GM18867 (cell line): Measurements from ENCODE around the gene OSBPL2.

Source experiments
- ATAC-seq: cut with Tn5 transposase; IDR thresholded peaks from one replicate; pipeline ENCODE4 v1.9.1; 2021; ENCODE audit warnings: mild to moderate bottlenecking, moderate library complexity; ENCODE audit not compliant: unreplicated experiment

OSBPL2 gene

DNA sequence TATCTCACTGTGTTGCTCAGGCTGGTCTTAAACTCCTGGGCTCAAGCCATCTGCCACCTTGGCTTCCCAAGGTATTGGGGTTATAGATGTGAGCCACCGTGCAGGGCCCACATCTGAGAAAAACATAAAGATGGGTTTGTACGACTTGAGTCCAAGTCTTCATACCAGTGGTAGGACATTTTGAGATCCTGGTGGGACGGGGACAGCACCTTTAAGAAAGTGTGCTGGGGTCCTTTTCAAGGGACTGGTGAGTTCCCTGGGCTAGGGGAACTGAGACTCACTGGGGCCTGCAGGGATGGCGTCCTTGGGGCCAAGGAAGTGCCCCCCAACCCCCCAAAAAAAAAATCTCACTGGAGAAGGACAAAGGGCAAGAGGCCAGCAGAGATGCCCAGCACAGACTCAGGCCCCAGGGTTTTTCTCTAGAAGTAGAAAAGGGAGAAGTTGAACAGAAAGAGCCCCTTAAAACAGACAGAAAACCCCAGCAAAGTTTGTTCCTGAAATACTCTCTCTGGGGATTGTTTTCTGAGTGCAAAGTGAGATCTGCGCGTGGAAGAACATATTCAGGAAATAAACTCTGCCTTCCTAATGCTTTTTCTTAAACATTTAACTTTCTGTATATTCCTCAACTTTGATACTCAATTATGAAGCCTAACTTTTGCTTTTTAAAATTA is 10.7 kb downstream of the OSBPL2 start:
- no peak for ATAC-seq

DNA sequence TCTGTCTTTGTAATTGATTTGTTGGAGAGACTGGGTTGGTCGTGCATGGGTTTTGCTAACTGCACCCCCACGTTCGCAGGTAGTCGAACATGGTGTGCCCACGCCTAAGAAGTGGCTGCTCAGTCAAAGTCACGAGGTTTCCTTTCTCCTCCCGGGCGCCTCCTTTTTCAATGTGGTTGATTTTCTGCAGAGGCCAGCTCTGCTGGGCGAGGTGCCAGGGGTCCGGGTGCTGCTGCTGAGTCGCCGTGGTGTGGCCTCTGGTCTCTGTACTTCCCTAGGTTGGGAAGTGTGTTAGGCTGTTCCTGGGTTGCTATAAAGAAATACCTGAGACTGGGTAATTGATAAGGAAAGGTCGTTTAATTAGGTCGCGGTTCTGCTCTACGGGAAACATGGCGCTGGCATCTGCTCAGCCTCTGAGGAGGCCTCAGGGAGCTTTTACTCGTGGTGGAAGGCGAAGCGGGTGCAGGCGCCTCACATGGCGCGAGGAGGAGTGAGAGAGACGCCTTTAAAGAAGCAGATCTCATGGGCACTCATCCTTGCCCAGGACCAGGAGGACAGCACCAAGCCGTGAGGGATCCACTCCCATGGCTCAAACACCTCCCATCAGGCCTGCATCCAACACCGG is 14.1 kb downstream of the OSBPL2 start:
- no peak for ATAC-seq

DNA sequence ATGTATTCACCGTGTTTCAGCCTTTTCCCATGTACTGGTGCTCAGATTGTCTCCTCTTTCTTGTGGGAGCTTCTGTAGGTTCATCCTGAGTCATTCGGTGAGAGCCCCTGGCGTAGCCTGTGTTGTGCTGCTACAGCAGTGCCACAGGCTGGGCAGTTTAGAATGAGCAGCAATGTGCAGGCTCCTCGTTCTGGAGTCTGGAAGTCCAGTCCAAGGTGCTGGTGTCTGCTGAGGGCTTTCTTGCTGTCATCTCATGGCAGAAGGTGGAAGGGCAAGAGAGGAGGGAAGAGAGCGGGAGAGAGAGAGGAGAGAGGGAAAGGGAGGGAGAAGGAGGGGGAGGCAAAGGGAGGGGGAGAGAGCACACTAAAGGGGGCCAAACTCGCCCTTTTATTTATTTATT is 15.1 kb downstream of the OSBPL2 start:
- no peak for ATAC-seq

DNA sequence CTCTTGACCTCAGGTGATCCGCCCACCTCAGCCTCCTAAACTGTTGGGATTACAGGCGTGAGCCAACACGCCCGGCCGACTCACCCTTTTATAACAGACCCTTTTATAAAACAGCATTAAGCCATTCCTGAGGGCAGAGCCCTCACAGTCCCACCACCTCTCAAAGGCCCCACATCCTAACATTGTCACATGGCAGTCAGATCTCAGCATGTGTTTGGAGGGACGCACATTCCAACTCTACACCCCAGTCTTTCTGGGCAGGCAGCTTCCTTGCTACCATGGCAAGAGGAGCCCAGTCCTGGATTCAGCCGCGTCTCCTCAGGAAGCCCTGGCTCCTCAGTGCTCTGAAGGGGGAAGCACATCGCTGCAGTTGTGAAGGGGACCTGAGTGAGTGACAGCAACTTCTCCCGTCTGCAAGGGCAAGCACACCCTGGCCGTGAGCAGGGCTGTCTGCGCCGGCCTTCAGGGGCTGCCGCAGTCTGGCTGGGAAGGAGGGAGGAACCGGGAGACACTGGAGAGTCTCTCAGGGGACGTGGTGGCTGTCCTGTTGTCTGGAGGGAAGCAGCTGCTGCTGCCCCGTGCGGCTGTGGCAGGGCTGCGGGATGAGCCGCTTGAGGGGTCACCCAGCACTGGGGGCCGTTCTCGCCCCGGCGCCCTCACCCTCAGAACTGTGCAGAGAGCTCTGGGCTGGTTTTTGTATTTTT is 15.9 kb downstream of the OSBPL2 start:
- ATAC-seq, result no peak

DNA sequence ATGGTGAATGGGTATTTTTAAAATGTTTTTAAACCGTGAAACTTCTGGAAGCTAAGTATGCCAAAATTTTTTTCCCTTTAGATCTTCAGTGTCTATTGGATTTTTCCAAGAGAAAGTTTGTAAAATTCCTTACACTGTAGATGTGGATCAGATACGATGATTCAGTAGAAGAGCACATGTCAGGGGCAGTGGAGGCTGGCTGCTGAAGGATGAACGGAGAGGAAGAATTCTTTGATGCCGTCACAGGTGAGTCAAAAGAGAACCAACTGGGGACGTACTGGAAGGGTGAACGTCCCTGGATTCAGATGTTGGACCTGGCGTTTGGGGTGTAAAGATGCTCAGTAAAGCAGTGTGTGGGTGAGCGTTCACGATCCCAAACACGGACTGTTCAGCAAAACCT is 17.7 kb downstream of the OSBPL2 start:
- ATAC-seq, result no peak

DNA sequence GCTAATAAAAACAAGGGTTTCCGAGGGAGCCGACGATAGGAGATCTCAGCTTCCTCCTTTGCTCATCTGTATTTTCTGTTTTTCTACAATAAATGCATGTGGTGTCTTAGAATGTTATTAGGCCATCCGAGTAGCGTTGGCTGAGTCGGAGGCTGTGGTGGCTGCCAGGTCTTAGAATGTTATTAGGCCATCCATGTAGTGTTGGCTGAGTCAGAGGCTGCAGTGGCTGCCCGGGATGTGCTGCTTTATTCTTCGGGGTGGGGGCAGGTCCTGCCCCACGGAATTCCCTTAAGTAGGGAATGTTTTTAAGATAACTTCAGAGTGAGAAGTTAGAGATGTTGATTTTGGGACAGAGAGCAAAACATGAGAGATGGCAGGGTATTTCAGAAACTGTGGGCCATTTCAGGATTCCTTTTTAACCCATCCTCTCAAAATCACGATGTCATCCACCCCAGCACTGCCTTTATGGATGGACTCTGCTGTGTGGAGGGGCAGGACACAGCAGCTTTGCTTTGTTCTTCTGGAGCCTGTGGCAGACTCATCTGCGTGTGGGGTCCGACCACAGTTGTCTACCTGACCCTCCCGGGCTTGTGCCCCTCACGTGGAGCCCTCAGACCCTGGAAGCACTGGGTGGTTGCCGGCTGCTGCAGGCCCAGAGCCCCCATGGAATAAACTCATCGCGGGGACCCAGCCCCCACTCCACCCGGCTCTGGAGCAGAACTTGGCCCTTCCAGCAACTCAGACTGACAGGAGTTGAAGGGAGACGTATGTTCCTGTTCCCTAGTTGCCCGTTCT is 20.4 kb downstream of the OSBPL2 start:
- ATAC-seq, result no peak

DNA sequence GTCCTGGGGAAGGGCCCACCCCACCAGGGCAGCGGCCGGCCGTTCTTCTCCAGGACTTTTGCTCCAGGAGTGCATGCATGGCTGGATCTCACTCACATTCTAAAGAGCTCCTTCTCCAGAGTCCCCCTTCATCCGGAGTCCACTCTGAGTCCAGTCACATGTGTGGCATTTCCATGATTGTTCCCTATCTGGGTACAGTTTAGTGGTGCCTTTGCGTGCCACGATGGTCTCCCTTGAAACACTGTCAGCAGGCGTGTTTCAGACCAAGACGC is 20.9 kb downstream of the OSBPL2 start:
- no peak for ATAC-seq

DNA sequence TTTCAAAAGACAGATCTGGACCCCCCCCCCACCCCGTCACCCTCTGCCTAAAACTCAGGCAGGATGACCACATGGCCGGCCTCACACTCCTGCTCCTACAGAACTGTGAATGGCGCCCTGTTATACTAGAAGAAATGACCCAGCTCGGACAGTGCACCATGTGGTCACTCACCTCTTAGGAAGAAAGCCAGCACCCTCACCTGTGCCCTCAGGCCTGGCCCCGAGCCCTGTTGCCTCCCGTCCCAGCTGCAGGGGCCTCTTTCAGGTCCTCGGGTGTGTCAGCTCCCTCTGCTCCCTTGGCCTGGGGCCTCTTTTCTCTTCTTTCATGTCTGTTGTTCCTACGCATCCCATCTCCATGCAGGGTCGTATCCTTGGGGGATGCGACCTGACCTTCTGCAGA is 23.7 kb downstream of the OSBPL2 start:
- no peak for ATAC-seq

DNA sequence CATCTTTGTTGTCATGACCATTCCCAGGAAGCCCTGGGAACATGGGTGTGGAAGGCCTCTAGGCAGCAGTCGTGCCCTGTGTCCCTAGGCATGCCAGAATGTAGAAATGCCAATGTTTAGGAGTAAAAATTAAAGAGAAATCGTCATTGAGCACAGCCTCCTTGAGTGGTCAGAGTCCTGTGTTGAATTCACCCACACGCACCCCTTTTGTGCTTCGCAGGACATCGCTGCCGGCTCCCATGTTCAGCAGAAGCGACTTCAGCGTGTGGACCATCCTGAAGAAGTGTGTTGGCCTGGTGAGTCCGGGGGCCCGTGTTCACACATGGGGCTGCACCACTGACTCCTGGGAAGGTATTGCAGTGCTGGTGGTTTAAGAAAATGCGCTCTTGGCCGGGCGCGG is 25.1 kb downstream of the OSBPL2 start:
- no peak for ATAC-seq

DNA sequence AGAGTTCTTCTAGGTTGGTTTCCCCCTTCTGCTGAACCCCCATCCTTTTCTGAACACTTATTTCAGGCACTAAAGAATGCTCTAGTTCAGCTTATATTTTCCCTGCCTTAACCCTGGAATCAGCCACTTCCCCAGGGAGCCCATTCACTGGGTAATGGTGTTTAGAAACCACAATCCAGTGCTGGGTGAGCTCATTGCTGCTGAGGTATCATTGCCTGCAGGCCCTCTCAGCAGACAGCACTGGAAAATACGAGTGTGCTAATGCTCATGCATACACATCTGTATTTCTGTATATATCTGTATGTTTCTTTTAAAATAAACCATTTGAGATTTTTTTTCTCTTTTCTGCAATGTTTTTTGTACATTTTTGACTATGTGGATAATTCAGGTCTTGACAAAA is 27.0 kb downstream of the OSBPL2 start:
- no peak for ATAC-seq

DNA sequence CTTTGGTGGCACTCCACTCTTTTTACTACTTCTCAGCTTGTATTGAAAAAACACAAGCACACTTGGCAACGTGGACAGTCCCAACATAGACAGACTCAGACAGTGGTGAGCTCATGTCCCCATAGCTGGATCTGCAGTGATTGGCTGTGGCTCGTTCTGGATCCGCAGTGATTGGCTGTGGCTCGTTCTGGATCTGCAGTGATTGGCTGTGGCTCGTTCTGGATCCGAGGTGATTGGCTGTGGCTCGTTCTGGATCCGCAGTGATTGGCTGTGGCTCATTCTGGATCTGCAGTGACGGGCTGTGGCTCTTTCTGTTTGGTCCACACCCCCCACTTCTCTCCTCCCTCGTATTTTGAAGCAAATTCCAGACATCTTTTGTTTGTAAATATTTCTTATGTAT is 28.0 kb downstream of the OSBPL2 start:
- ATAC-seq, result no peak

DNA sequence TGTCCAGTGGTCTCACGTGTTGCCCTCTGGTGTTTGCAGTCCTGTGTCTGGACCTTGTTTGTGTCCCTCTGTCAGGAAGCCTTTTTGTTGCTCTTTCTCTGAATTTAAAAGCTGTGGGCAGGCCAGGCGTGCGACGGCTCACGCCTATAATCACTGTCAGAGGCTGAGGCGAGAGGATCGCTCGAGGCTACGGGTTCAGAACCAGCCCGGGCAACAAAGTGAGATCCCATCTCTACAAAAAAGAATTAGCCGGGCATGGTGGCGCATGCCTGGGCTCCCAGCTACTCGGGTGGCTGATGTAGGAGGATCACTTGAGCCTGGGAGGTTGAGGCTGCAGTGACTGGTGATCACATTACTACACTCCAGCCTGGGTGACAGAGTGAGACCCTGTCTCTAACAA is 28.5 kb downstream of the OSBPL2 start:
- ATAC-seq, result no peak

DNA sequence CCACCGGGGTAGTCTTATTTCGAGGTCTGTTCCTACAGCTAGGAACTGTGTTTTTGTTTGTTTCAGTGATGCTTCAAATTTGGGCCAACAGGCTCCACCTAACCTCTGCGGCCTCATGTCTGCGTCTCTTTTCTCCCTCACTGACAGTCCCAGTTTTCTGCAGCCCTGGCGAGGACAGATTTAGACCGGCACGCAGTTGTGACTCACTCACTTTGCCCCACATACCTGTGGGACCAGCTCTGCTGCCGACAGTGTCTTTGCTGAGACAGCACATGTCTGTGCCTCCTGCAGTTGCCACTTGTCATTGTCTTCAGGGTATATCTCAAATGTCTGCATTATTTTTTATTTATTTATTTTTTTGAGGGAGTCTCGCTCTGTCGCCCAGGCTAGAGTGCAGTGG is 29.2 kb downstream of the OSBPL2 start:
- no peak for ATAC-seq

DNA sequence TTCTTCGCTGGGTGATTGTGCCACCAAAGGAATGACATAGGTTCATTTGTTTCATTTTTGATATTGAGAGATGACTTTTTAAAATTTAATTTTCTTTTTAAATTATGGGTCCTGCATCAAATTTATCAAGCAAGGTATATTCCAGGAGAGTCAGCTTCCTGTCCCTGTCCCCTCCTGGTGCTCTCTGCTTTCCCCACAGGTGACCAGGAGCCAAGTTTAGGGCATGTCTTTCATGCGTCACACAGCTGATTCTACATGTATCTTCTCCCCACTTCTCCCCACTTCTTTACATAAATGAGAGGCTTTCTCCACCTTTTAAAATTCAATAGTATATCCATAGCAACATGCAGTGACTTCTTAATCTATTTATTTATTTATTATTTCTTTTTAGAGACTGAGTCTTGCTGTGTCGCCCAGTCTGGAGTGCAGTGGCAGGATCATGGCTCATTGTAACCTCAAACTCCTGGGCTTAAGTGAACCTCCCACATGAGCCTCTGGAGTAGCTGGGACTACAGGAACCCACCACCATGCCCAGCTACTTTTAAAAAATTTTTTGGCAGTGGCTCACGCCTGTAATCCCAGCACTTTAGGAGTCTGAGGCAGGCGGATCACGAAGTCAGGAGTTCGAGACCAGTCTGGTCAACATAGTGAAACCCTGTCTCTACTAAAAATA is 30.0 kb downstream of the OSBPL2 start:
- no peak for ATAC-seq

DNA sequence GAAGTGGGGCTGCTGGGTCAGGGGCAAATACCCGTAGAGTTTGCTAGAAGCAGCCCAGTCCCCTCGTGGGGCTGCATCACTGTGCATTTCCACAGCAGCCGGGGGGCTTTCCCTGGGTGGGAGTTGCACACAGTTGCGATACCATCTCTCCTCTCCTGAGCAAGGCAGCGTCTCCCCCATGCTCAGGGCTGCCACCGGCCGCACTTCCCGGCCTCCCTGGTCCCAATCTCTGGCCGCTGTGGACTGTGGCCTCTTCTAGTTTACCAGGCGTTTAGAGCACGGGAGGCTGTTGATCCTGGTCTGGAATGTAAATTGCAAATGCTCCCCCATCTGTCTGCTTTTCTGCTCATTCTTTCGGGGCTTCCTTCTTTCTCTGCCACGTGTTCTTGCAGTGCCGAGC is 31.1 kb downstream of the OSBPL2 start:
- ATAC-seq, result no peak

DNA sequence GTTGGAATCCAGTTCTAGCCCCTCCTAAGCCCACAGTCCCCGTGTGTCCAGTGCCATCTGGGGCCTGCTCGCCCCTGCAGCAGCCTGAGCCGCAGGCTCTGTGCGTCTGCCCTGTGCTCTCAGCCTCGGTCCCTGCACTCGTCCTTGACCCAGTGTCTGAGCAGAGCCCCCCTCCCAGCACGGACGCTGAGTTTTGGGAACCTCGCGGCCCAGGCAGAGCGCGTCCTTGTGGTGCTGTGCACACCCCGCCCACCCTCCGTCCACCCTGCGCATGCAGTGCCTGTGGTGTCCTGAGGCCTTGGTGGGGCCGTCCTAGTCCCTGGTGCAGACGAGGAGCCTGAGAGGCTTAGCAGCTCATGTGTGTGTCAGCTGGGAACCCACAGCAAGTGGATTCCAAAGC is 31.6 kb downstream of the OSBPL2 start:
- ATAC-seq, result no peak

DNA sequence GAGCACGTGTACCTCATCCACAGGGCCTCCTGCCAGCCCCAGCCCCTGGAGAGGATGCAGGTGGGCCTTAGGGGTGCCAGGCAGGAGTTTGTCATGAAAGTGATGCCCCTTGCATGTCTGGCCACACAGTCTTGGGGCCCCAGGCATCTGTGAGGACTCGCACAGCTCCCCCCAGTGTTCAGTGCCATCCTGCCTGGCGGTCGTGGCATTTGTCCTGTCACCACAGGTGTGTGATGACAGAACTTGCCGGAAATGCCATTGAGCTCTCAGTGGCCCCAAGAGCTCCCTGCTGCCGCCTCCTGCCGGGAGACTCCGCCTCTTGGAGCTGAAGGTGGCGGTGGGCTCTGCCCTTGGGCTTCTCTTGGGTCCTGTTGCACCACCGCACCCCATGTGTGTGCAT is 33.9 kb downstream of the OSBPL2 start:
- ATAC-seq, result no peak

DNA sequence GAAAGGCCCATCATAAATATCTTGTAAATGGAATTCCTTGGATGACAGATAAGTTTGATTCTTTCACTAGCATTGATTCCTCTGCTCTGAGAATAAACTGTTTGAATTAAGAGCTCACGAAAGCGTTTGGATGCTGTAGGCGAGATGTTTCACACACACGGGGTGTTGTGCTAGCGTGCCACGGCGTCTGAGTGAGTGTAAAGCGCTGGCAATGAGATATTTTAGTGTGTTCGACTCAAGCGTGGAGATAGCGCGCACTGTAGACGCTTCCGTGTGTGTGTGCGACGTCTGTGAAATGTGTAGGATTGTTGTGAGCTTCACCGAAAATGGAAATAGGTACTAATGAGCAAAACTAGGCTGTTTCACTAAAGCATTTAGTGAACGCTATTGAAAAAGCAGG is 35.1 kb downstream of the OSBPL2 start:
- ATAC-seq, result no peak

DNA sequence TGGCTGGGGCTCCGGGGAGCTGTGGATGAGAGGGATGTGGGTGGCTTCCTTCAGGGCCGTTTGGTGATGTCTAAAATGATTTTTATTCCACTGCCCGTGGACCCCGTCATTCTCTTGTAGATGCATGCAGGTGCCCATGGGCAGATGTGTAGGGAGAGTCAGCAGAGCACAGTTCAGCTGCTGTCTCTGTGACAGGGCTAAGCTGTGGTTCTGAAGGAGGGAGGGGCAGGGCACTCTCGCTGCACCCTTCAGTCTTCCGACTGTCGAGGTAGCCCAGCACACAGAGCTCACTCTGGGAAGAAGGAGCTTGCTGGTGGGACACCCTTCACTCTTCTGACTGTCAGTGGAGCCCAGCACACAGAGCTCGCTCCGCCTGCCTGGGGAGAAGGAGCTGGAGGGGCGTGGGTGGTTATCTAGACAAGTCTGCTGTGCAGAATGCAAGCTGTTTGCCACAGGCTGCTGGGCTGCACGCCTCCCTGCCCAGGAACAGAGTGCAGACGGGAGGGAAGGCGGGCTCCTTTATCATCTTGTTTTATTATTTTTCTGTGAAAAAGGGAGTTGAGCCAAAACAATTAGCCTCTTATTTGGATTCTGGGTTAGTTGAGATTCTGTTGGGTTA is 36.1 kb downstream of the OSBPL2 start:
- ATAC-seq, result no peak

DNA sequence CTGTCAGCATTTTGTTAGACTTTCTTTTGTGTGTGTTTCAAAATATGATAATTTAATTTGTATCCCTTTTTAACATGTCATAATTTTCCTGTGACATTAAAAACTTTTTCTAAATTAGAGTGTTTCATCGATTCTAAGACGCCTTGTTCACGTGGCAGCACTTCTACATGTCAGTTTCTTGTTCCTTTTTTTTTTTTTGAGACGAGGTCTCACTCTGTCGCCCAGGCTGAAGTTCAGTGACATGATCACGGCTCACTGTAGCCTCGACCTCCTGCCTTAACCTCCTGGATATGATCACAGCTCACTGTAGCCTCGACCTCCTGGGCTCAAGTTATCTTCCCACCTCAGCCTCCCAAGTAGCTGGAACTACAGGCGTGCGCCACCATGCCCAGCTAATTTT is 36.9 kb downstream of the OSBPL2 start:
- no peak for ATAC-seq

DNA sequence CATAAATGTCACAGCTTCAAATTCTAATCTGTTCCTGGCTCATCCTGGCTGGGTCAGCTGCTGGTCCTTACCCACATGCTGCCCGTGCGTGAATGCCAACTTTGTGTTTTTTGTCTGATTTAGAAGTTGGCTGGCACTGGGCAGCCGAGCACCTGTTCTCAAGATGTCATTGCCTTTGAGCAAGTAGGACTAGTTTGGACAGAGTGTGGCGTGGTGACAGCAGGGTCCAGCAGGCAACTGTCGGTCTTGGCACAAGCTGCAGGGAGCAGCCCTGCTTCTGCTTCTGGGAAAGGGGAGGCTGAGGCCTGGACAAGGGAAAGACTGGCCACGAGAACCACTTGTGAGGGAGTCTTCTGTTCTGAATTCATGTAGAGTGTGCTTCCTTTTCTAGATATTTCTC is 38.1 kb downstream of the OSBPL2 start:
- ATAC-seq, result no peak
